Peyer's patch (tissue), 4 donors: Measurements from ENCODE around the gene ECPAS.

Experiments used
- CTCF ChIP-seq, 6 experiments: fragments of 450-650 bp in 4 of 6; fragments of 200-600 bp in 2 of 6; sonication (generic) in 1 of 6; IDR thresholded peaks; one replicate each; pipeline ENCODE4 v1.5.1; 2017 to 2019; ENCODE audit warnings: antibody characterized with exemption in 6 of 6, mild to moderate bottlenecking in 3 of 6, moderate library complexity in 1 of 6
- POLR2A ChIP-seq, 2 donors: fragments of 450-650 bp; IDR thresholded peaks; one replicate each; pipeline ENCODE4 v1.5.1; 2017; ENCODE audit warnings: antibody characterized with exemption in 2 of 2, mild to moderate bottlenecking in 2 of 2, moderate library complexity in 2 of 2

- TF ChIP-seq CTCF (IDR thresholded peaks at IDR 0.05) = no peak
- TF ChIP-seq POLR2A (IDR thresholded peaks at IDR 0.05) = no peak
Measured at GRCh38 chr9:111427186-111427585, 57.0 kb downstream of the ECPAS start.
